Gastroesophageal sphincter (tissue), 3 donors: ENCODE data around the gene C11orf52.

ENCODE experiments used
- EP300 ChIP-seq: sonication (generic); formaldehyde crosslinking; IDR thresholded peaks from one replicate; pipeline ENCODE4 v1.6.1; 2017; ENCODE audit warnings: antibody characterized with exemption, mild to moderate bottlenecking
- POLR2AphosphoS5 ChIP-seq: sonication (generic); formaldehyde crosslinking; IDR thresholded peaks from one replicate; pipeline ENCODE4 v1.6.1; 2017; ENCODE audit warnings: antibody characterized with exemption
- TF ChIP-seq, protein P1 (sequence below), 4 experiments: fragments of 200-600 bp in 2 of 4; fragments of 450-650 bp in 2 of 4; sonication (generic) in 1 of 4; IDR thresholded peaks; one replicate each; pipeline ENCODE4 v1.5.1; 2017 to 2019; ENCODE audit warnings: antibody characterized with exemption in 4 of 4, mild to moderate bottlenecking in 2 of 4, moderate library complexity in 2 of 4

DNA sequence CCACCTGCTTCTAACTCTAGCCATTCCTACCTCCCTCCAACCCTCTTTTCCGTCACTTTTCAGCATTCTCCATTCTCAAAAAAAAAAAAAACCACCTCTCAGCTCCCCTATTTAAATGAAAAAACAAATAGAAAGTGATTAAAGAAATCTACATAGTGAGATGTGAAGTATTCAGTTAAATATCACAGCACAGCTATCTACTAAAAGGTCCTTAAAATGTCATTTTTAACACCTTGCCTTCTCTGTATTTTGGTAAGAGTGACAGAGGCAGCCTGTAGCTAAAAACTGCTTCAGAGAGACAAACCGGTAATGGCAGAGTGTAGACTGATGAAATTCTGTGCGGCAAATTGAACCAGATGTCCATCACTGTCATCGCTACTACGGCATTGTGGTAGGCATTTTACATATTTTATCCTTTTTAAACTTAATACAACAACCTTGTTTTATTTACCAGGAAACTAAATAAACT is 47.0 kb upstream of the C11orf52 start:
- TF ChIP-seq, protein P1, sequence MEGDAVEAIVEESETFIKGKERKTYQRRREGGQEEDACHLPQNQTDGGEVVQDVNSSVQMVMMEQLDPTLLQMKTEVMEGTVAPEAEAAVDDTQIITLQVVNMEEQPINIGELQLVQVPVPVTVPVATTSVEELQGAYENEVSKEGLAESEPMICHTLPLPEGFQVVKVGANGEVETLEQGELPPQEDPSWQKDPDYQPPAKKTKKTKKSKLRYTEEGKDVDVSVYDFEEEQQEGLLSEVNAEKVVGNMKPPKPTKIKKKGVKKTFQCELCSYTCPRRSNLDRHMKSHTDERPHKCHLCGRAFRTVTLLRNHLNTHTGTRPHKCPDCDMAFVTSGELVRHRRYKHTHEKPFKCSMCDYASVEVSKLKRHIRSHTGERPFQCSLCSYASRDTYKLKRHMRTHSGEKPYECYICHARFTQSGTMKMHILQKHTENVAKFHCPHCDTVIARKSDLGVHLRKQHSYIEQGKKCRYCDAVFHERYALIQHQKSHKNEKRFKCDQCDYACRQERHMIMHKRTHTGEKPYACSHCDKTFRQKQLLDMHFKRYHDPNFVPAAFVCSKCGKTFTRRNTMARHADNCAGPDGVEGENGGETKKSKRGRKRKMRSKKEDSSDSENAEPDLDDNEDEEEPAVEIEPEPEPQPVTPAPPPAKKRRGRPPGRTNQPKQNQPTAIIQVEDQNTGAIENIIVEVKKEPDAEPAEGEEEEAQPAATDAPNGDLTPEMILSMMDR (IDR thresholded peaks at IDR 0.05), result no peak
- TF ChIP-seq POLR2AphosphoS5, result no peak
- no peak for TF ChIP-seq EP300
